ENCODE data around the gene CSNK1G2.

CSNK1G2 gene

GRCh38 chr19:1990230-1991017 is 49.5 kb downstream of the CSNK1G2 start:
- no peak for DNase-seq

- DNase-seq = no peak
Measured at GRCh38 chr19:1991018-1991913, 50.3 kb downstream of the CSNK1G2 start.

- no peak for DNase-seq
Measured at GRCh38 chr19:1992759-1993260, 51.8 kb downstream of the CSNK1G2 start.

GRCh38 chr19:1997353-1998233 is 56.6 kb downstream of the CSNK1G2 start:
- no peak for DNase-seq

- no peak for DNase-seq
Measured at GRCh38 chr19:1998712-1999708, 58.0 kb downstream of the CSNK1G2 start.

GRCh38 chr19:1999856-2000515 is 59.0 kb downstream of the CSNK1G2 start:
- no peak for DNase-seq

GRCh38 chr19:2003874-2004273 is 62.9 kb downstream of the CSNK1G2 start:
- DNase-seq = no peak

- no peak for DNase-seq
Measured at GRCh38 chr19:2010135-2010668, 69.2 kb downstream of the CSNK1G2 start.

GRCh38 chr19:2011169-2011568 is 70.2 kb downstream of the CSNK1G2 start:
- no peak for DNase-seq

GRCh38 chr19:2012941-2013682 is 72.1 kb downstream of the CSNK1G2 start:
- no peak for DNase-seq

GRCh38 chr19:2013683-2013961 is 72.7 kb downstream of the CSNK1G2 start:
- no peak for DNase-seq

GRCh38 chr19:2014131-2014571 is 73.2 kb downstream of the CSNK1G2 start:
- DNase-seq = no peak

GRCh38 chr19:2014731-2015607 is 74.0 kb downstream of the CSNK1G2 start:
- DNase-seq = no peak

GRCh38 chr19:2015608-2015950 is 74.6 kb downstream of the CSNK1G2 start, which contains the start of gene BTBD2:
Gene BTBD2 (minus strand): TSS chr19:2015714. CDS start chr19:2015703, 11 bp downstream.
- peak; percentile 49 for DNase-seq

GRCh38 chr19:2016041-2016807 is 75.3 kb downstream of the CSNK1G2 start:
- peak; percentile 50 for DNase-seq

GRCh38 chr19:2018752-2019151 is 77.8 kb downstream of the CSNK1G2 start:
- DNase-seq = no peak

GRCh38 chr19:2021453-2022140 is 80.6 kb downstream of the CSNK1G2 start:
- DNase-seq = no peak

GRCh38 chr19:2022289-2022688 is 81.3 kb downstream of the CSNK1G2 start:
- no peak for DNase-seq

All from stimulated activated naive CD4-positive, alpha-beta T cell treated with Interleukin-2 at 50 U/mL for 16 hours (primary cell).